Stomach (tissue), 9 donors: ENCODE data around the gene POU2AF1. TPM values are rescaled to one million over a fixed set of nuclear protein-coding genes. Genes with fewer than 3 reads are reported as not detected.
"Not testable (repeated sequence)": the region's sequence is repeated elsewhere in the genome, so short reads cannot be mapped to it uniquely, and the experiment has no call there.

Experiments
- DNase-seq, 2 donors: peaks; one replicate each; pipeline versions ENCODE4 v3.0.0 to v3.0.0-alpha.2; 2013 to 2019
- H3K27ac ChIP-seq, 5 donors: fragments of 200-600 bp in 4 of 5; sonication (generic) in 4 of 5; one replicate each; pipeline ENCODE4 v1.5.1; 2013 to 2019; ENCODE audit warnings: mild to moderate bottlenecking in 1 of 5, moderate library complexity in 1 of 5
- H3K27me3 ChIP-seq, 3 donors: fragments of 200-600 bp; sonication (generic); one replicate each; pipeline ENCODE4 v1.5.1; 2017 to 2019; ENCODE audit warnings: mixed run types in 1 of 3
- H3K36me3 ChIP-seq, 4 donors: fragments of 200-600 bp; sonication (generic); 1 replicate in 3 of 4; 2 replicates in 1 of 4; pipeline ENCODE4 v1.5.1; 2016 to 2019
- H3K4me1 ChIP-seq, 4 donors: fragments of 200-600 bp; sonication (generic); one replicate each; pipeline ENCODE4 v1.5.1; 2016 to 2019
- H3K4me3 ChIP-seq, 4 donors: fragments of 200-600 bp; sonication (generic) in 3 of 4; one replicate each; pipeline ENCODE4 v1.5.1; 2016 to 2019; ENCODE audit warnings: mild to moderate bottlenecking in 1 of 4
- H3K9me3 ChIP-seq, 4 donors: fragments of 200-600 bp; sonication (generic); one replicate each; pipeline ENCODE4 v1.5.1; 2016 to 2019
- CTCF ChIP-seq, 7 experiments: fragments of 450-650 bp in 4 of 7; fragments of 200-600 bp in 3 of 7; sonication (generic) in 3 of 7; IDR thresholded peaks; one replicate each; pipeline ENCODE4 v1.5.1; 2016 to 2019; ENCODE audit warnings: antibody characterized with exemption in 7 of 7, control low read depth in 2 of 7, mild to moderate bottlenecking in 1 of 7
- EP300 ChIP-seq: sonication (generic); formaldehyde crosslinking; IDR thresholded peaks from one replicate; pipeline ENCODE4 v1.6.1; 2017; ENCODE audit warnings: antibody characterized with exemption
- POLR2A ChIP-seq, 4 donors: fragments of 450-650 bp; IDR thresholded peaks; one replicate each; pipeline ENCODE4 v1.6.1; 2016; ENCODE audit warnings: antibody characterized with exemption in 4 of 4, control low read depth in 2 of 4, mild to moderate bottlenecking in 1 of 4, moderate library complexity in 1 of 4
- POLR2AphosphoS5 ChIP-seq, 3 donors: sonication (generic); formaldehyde crosslinking; IDR thresholded peaks; one replicate each; pipeline ENCODE4 v1.6.1; 2016; ENCODE audit warnings: antibody characterized with exemption in 3 of 3
- WGBS, 5 donors: extraction: QIAGEN DNeasy Blood & Tissue Kit in 3 of 5; methylation state at CpG; one replicate each; pipeline versions ENCODE4 v1.1.5 to v1.1.7; 2013 to 2018; 5-methylcytosine and 5-hydroxymethylcytosine counted together
- intact Hi-C: fragments of 100-400 bp; cut with DNase I; formaldehyde crosslinking; loops from one replicate; pipeline ENCODE4 v1.15.1; 2023; ENCODE audit warnings: low total_unique reads
- polyA plus RNA-seq, 3 donors: library from polyadenylated mRNA; stranded (reverse); fragments of 200-250 nt; gene quantifications; one replicate each; pipeline ENCODE4 v1.2.3, GENCODE V29; 2013
- total RNA-seq, 5 donors: library from RNA; depleted of rRNA; stranded (reverse); fragments of >200 nt; gene quantifications; one replicate each; pipeline versions ENCODE4 v1.1.0 to v1.2.3, GENCODE V29; 2014 to 2016
- donor health status: healthy with polysubstance abuse.
- donor health status: Bipolar disorder and iron deficiency.
- donor health status: healthy.

POU2AF1 gene
- total and polyA plus RNA-seq, 8 donors: 2.8 to 43.2 (median 8.8) TPM; not detected in 1

DNA sequence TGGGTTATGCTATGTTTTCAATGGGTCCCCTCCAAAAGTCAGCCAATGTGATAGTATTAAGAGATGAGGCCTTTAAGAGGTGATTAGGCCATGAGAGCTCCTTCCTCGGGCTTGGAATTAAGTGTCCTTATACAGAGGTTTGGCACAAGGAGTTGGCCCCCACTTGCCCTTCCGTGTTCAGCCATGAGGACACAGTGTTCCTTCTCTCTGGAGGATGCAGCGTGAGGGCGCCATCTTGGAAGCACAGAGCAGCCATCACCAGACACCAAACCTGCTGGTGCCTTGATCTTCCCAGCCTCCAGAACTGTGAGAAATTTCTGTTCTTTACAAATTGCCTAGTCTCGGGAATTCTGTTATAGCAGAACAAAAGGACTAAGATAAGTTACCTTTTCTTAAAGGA is 53.8 kb downstream of the POU2AF1 start:
- H3K36me3 ChIP-seq: no peaks in the 10 kb centered on the region
- intact Hi-C loops: no loop called here
- no peak for TF ChIP-seq POLR2A (IDR thresholded peaks at IDR 0.05)
- no peak for TF ChIP-seq EP300
- TF ChIP-seq POLR2AphosphoS5 (IDR thresholded peaks at IDR 0.05): no peak
- no peak for TF ChIP-seq CTCF (IDR thresholded peaks at IDR 0.05)
- H3K4me1 ChIP-seq: peaks cover 21 to 57% (median 40%) of the 10 kb centered on the region in 4 donors
- no peaks in the 10 kb centered on the region for H3K27me3 ChIP-seq
- H3K27ac ChIP-seq: peak overlapping the region in 1 of 5 donors; percentile 59
- H3K9me3 ChIP-seq: no peaks in the 10 kb centered on the region
- 90 to 96% (median 92%) methylated on average over 5 of the region's 5 CpGs for WGBS, 5 donors
- no peak overlapping the region for H3K4me3 ChIP-seq
- DNase-seq: no peak

GRCh38 chr11:111324277-111324720 is 54.8 kb downstream of the POU2AF1 start:
- Histone ChIP-seq H3K4me1 (peaks cover 12 to 49% (median 36%) of the 10 kb centered on the region in 4 donors), H3K36me3 (no peaks in the 10 kb centered on the region), H3K9me3 (no peaks in the 10 kb centered on the region), H3K27ac (peak overlapping the region in 2 of 5 donors; percentile 18 to 59), H3K4me3 (no peak overlapping the region), H3K27me3 (no peaks in the 10 kb centered on the region)
- 43 to 51% (median 48%) methylated on average over 5 of the region's 5 CpGs for WGBS, 5 donors
- TF ChIP-seq CTCF (IDR thresholded peaks at IDR 0.05) (no peak), POLR2AphosphoS5 (IDR thresholded peaks at IDR 0.05) (no peak), EP300 (no peak), POLR2A (IDR thresholded peaks at IDR 0.05) (no peak)
- intact Hi-C loops: no loop called here
- DNase-seq: no peak

- 77 to 88% (median 88%) methylated on average over 2 of the region's 2 CpGs for WGBS, 5 donors
- H3K36me3 ChIP-seq: no peaks in the 10 kb centered on the region
- DNase-seq: no peak
- no peak overlapping the region for H3K27ac ChIP-seq
- no peaks in the 10 kb centered on the region for H3K27me3 ChIP-seq
- no peak overlapping the region for H3K4me3 ChIP-seq
- peaks cover 9 to 33% (median 22%) of the 10 kb centered on the region in 4 donors for H3K4me1 ChIP-seq
- TF ChIP-seq POLR2AphosphoS5 (IDR thresholded peaks at IDR 0.05) (no peak), CTCF (IDR thresholded peaks at IDR 0.05) (no peak), POLR2A (IDR thresholded peaks at IDR 0.05) (no peak), EP300 (no peak)
- no peaks in the 10 kb centered on the region for H3K9me3 ChIP-seq
- intact Hi-C loops: no loop called here
Observed at GRCh38 chr11:111322534-111322933, 56.5 kb downstream of the POU2AF1 start.

- H3K4me3 ChIP-seq: no peak overlapping the region
- H3K4me1 ChIP-seq: peaks cover 3 to 24% (median 13%) of the 10 kb centered on the region in 4 donors
- DNase-seq: peak in 1 of 2 donors; percentile 55
- no peaks in the 10 kb centered on the region for H3K27me3 ChIP-seq
- TF ChIP-seq CTCF (IDR thresholded peaks at IDR 0.05) (no peak), POLR2AphosphoS5 (IDR thresholded peaks at IDR 0.05) (peak in 1 of 3 donors; percentile 26), POLR2A (IDR thresholded peaks at IDR 0.05) (no peak), EP300 (no peak)
- H3K36me3 ChIP-seq: no peaks in the 10 kb centered on the region
- WGBS, 5 donors: 72 to 80% (median 75%) methylated on average over 5 of the region's 5 CpGs
- intact Hi-C loops: no loop called here
- H3K27ac ChIP-seq: peak overlapping the region; percentile 3 to 60 (median 18)
- H3K9me3 ChIP-seq: no peaks in the 10 kb centered on the region
Observed at GRCh38 chr11:111320728-111321568, 58.1 kb downstream of the POU2AF1 start.

DNA sequence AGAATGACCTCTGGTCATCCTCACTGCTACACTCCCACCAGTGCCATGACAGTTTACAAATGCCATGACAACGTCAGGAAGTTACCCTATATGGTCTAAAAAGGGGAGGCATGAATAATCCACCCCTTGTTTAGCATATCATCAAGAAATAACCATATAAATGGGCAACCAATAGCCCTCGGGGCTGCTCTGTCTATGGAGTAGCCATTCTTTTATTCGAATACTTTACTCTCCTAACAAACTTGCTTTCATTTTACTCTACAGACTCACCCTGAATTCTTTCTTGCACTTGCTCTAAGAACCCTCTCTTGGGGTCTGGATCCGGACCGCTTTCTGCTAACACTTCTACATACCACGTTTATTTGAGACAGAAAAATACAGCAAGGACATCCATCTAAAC is 58.9 kb downstream of the POU2AF1 start:
- intact Hi-C loops, H3K4me3 ChIP-seq, DNase-seq, H3K27me3 ChIP-seq, H3K9me3 ChIP-seq, H3K36me3 ChIP-seq: not testable (repeated sequence)
- H3K27ac ChIP-seq: peak overlapping the region; percentile 3 to 60 (median 18)
- WGBS, 5 donors: 80 to 92% (median 88%) methylated on average over 6 of the region's 6 CpGs
- H3K4me1 ChIP-seq: peaks cover 3 to 24% (median 13%) of the 10 kb centered on the region in 4 donors
